SH-SY5Y (cell line): Measurements from ENCODE around the gene DCTN1.

Experiments
- GATA2 ChIP-seq: IDR thresholded peaks from 2 replicates; pipeline ENCODE4 v1.6.1; 2011; ENCODE audit warnings: mild to moderate bottlenecking, low read depth, low read length
- GATA3 ChIP-seq: IDR thresholded peaks from 2 replicates; pipeline ENCODE4 v1.6.1; 2011; ENCODE audit warnings: low read depth, mild to moderate bottlenecking, low read length, moderate library complexity

DNA sequence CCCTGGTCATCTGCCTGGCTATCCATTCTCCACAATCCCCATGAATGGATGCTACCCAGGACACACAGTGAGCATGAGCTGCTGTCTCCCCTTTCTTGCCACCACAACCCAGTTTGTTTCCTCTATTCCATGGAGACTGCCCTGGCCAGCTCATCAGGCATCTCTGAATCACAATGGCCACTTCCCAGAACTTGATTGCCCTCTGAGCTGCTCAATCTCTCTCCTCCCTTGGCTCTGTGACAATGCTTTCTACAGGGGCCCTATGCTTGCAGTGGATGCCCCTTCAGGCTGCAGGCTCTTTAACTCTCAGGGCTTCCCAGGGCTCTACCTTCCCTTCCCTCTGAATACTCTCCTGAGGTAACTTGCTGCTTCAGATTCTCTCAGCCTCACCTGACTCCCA, 22.5 kb downstream of the DCTN1 start:
- TF ChIP-seq GATA2: no peak
- TF ChIP-seq GATA3: no peak
